OCI-LY3 (cell line): ENCODE results near the gene CELF2.

ENCODE experiments used
- H2AFZ ChIP-seq: fragments of 200-600, 300-600 bp; shearing (Covaris generic); 2 replicates; pipeline ENCODE4 v1.6.0; 2014; ENCODE audit warnings: antibody characterized with exemption, low read depth, low read length
- H3K27ac ChIP-seq: fragments of 200-600, 300-600 bp; sonication (generic); 2 replicates; pipeline ENCODE4 v1.5.1; 2014; ENCODE audit warnings: mild to moderate bottlenecking, low read length, moderate library complexity, mixed read lengths
- H3K27me3 ChIP-seq: fragments of 200-600, 300-600 bp; sonication (generic); 2 replicates; pipeline ENCODE4 v1.6.1; 2014; ENCODE audit warnings: low read depth, low read length, mixed read lengths
- H3K36me3 ChIP-seq: fragments of 200-600, 300-600 bp; sonication (generic); replicated peaks from 2 replicates; pipeline ENCODE3; 2014; ENCODE audit warnings: low read depth, low read length, mixed read lengths
- H3K4me1 ChIP-seq: fragments of 300-600, 200-600 bp; sonication (generic); 2 replicates; pipeline ENCODE4 v1.6.1; 2014; ENCODE audit warnings: low read length, mixed read lengths
- H3K4me2 ChIP-seq: fragments of 200-600, 300-600 bp; sonication (generic); 2 replicates; pipeline ENCODE4 v1.6.1; 2014; ENCODE audit warnings: low read length, mixed read lengths
- H3K4me3 ChIP-seq: fragments of 300-600, 200-600 bp; sonication (generic); 2 replicates; pipeline ENCODE4 v1.5.1; 2014; ENCODE audit warnings: antibody characterized with exemption, mild to moderate bottlenecking, low read length, moderate library complexity
- H3K79me2 ChIP-seq: fragments of 300-600, 200-600 bp; shearing (Covaris generic); 2 replicates; pipeline ENCODE4 v1.6.1; 2014; ENCODE audit warnings: mild to moderate bottlenecking, low read length, mixed read lengths
- H3K9ac ChIP-seq: fragments of 300-600, 200-600 bp; shearing (Covaris generic); 2 replicates; pipeline ENCODE4 v1.6.0; 2014; ENCODE audit warnings: mild to moderate bottlenecking, low read length, moderate library complexity
- H3K9me3 ChIP-seq: fragments of 200-600, 300-600 bp; shearing (Covaris generic); 2 replicates; pipeline ENCODE4 v1.6.1; 2014; ENCODE audit warnings: low read length, mixed read lengths; ENCODE audit not compliant: insufficient read depth
- H4K20me1 ChIP-seq: fragments of 200-600, 300-600 bp; sonication (generic); 2 replicates; pipeline ENCODE4 v1.6.1; 2016; ENCODE audit warnings: low read length, mixed read lengths; ENCODE audit not compliant: insufficient read depth
- CTCF ChIP-seq: fragments of 200-600, 300-600 bp; sonication (generic); IDR thresholded peaks from 2 replicates; pipeline ENCODE4 v1.5.1; 2014; ENCODE audit warnings: antibody characterized with exemption, low read length, low read depth
- EZH2phosphoT487 ChIP-seq: fragments of 200-600 bp; shearing (Covaris generic); IDR thresholded peaks from 2 replicates; pipeline ENCODE4 v1.6.1; 2018; ENCODE audit warnings: antibody characterized with exemption, mixed run types, low read depth

The CELF2 gene

GRCh38 chr10:11177381-11177780, 159.7 kb downstream of the CELF2 start:
- TF ChIP-seq EZH2phosphoT487: no peak
- no peak for TF ChIP-seq CTCF
- no peaks in the 10 kb centered on the region for H3K79me2 ChIP-seq
- H3K9me3 ChIP-seq: no peaks in the 10 kb centered on the region
- 0 out of 2 replicates have a peak overlapping the region, but pooled peaks have one; percentile 74 for H3K4me3 ChIP-seq
- no peak overlapping the region for H3K9ac ChIP-seq
- no peaks in the 10 kb centered on the region for H3K36me3 ChIP-seq
- peaks cover 14% of the 10 kb centered on the region; the same call in 1 of the 2 replicates for H3K27me3 ChIP-seq
- H2AFZ ChIP-seq: no peak overlapping the region
- H3K4me1 ChIP-seq: peaks cover 39% of the 10 kb centered on the region
- H4K20me1 ChIP-seq: no peaks in the 10 kb centered on the region
- peak overlapping the region; percentile 97 for H3K4me2 ChIP-seq
- no peak overlapping the region for H3K27ac ChIP-seq

- H4K20me1 ChIP-seq: no peaks in the 10 kb centered on the region
- H3K27ac ChIP-seq: no peak overlapping the region
- no peak overlapping the region for H3K4me3 ChIP-seq
- H3K9me3 ChIP-seq: no peaks in the 10 kb centered on the region
- peaks cover 10% of the 10 kb centered on the region; the same call in 1 of the 2 replicates for H3K27me3 ChIP-seq
- H3K4me2 ChIP-seq: peak overlapping the region; percentile 14; the same call in 1 of the 2 replicates
- H3K79me2 ChIP-seq: no peaks in the 10 kb centered on the region
- no peaks in the 10 kb centered on the region for H3K36me3 ChIP-seq
- H3K9ac ChIP-seq: no peak overlapping the region
- H2AFZ ChIP-seq: no peak overlapping the region
- no peak for TF ChIP-seq EZH2phosphoT487
- 0 out of 2 replicates have a peak, but pooled peaks have one; percentile 25 for TF ChIP-seq CTCF
- H3K4me1 ChIP-seq: peaks cover 39% of the 10 kb centered on the region
Measured at GRCh38 chr10:11177926-11178471, 160.3 kb downstream of the CELF2 start.

- no peak for TF ChIP-seq EZH2phosphoT487
- no peak for TF ChIP-seq CTCF
- H3K9ac ChIP-seq: no peak overlapping the region
- no peaks in the 10 kb centered on the region for H3K79me2 ChIP-seq
- H3K4me1 ChIP-seq: peaks cover 39% of the 10 kb centered on the region
- H3K27me3 ChIP-seq: 0 out of 2 replicates have a peak, but pooled peaks cover 3% of the 10 kb centered on the region
- no peak overlapping the region for H3K27ac ChIP-seq
- H3K4me3 ChIP-seq: no peak overlapping the region
- no peaks in the 10 kb centered on the region for H4K20me1 ChIP-seq
- peak overlapping the region; percentile 14; the same call in 1 of the 2 replicates for H3K4me2 ChIP-seq
- no peaks in the 10 kb centered on the region for H3K36me3 ChIP-seq
- H3K9me3 ChIP-seq: no peaks in the 10 kb centered on the region
- H2AFZ ChIP-seq: no peak overlapping the region
Measured at GRCh38 chr10:11178606-11179515, 161.2 kb downstream of the CELF2 start.

- TF ChIP-seq EZH2phosphoT487: no peak
- no peak for TF ChIP-seq CTCF
- Histone ChIP-seq H3K4me1 (peaks cover 39% of the 10 kb centered on the region), H3K9ac (no peak overlapping the region), H3K4me3 (no peak overlapping the region), H3K79me2 (no peaks in the 10 kb centered on the region), H3K36me3 (no peaks in the 10 kb centered on the region), H3K9me3 (peaks cover 4% of the 10 kb centered on the region; the same call in 1 of the 2 replicates), H2AFZ (no peak overlapping the region), H3K27me3 (no peaks in the 10 kb centered on the region), H3K27ac (no peak overlapping the region), H4K20me1 (no peaks in the 10 kb centered on the region), H3K4me2 (no peak overlapping the region)
Measured at GRCh38 chr10:11179516-11180105, 161.9 kb downstream of the CELF2 start.
